ENCODE measurements around the gene INKA2.

Gene INKA2

GRCh38 chr1:111729271-111729921 is 9.8 kb downstream of the INKA2 start:
- no peaks in the 10 kb centered on the region for H4K20me1 ChIP-seq (ENCODE audit: insufficient read depth, low read length, poor library complexity, severe bottlenecking)
- no peaks in the 10 kb centered on the region for H3F3A ChIP-seq (ENCODE audit: low read depth)
- H3K4me2 ChIP-seq (ENCODE audit: low read depth, low read length, poor library complexity, severe bottlenecking): no peak overlapping the region
- no peak overlapping the region for H3K4me3 ChIP-seq (ENCODE audit: low read length, poor library complexity, severe bottlenecking)
- no peaks in the 10 kb centered on the region for H3K36me3 ChIP-seq (ENCODE audit: insufficient read depth, low read length)
- no peaks in the 10 kb centered on the region for H3K9me3 ChIP-seq (ENCODE audit: insufficient read depth, low read depth, low read length)
- no peak overlapping the region for H2AFZ ChIP-seq (ENCODE audit: low read length)
- no peaks in the 10 kb centered on the region for H3K27me3 ChIP-seq (ENCODE audit: insufficient read depth, low read length, poor library complexity, severe bottlenecking)
- TF ChIP-seq CTCF (conservative IDR thresholded peaks at IDR 0.05; ENCODE audit: low read length) (no peak), EZH2phosphoT487 (IDR thresholded peaks at IDR 0.05; ENCODE audit: borderline replicate concordance) (no peak)
- H3K4me1 ChIP-seq (ENCODE audit: insufficient read depth, low read length, poor library complexity, severe bottlenecking): no peaks in the 10 kb centered on the region
- H3K79me2 ChIP-seq (ENCODE audit: insufficient read depth, low read length): no peaks in the 10 kb centered on the region
- no peaks in the 10 kb centered on the region for H3K9me2 ChIP-seq (replicated peaks; ENCODE audit: low read depth, low read length)
- no peak overlapping the region for H3K9ac ChIP-seq (ENCODE audit: low read depth, low read length, poor library complexity, severe bottlenecking)

- H4K20me1 ChIP-seq (ENCODE audit: insufficient read depth, low read length, poor library complexity, severe bottlenecking): no peaks in the 10 kb centered on the region
- no peaks in the 10 kb centered on the region for H3K9me2 ChIP-seq (replicated peaks; ENCODE audit: low read depth, low read length)
- TF ChIP-seq EZH2phosphoT487 (IDR thresholded peaks at IDR 0.05; ENCODE audit: borderline replicate concordance) (no peak), CTCF (conservative IDR thresholded peaks at IDR 0.05; ENCODE audit: low read length) (no peak)
- H3K9ac ChIP-seq (ENCODE audit: low read depth, low read length, poor library complexity, severe bottlenecking): no peak overlapping the region
- H3K4me2 ChIP-seq (ENCODE audit: low read depth, low read length, poor library complexity, severe bottlenecking): no peak overlapping the region
- no peaks in the 10 kb centered on the region for H3F3A ChIP-seq (ENCODE audit: low read depth)
- H3K36me3 ChIP-seq (ENCODE audit: insufficient read depth, low read length): no peaks in the 10 kb centered on the region
- H3K9me3 ChIP-seq (ENCODE audit: insufficient read depth, low read depth, low read length): no peaks in the 10 kb centered on the region
- no peaks in the 10 kb centered on the region for H3K27me3 ChIP-seq (ENCODE audit: insufficient read depth, low read length, poor library complexity, severe bottlenecking)
- no peaks in the 10 kb centered on the region for H3K79me2 ChIP-seq (ENCODE audit: insufficient read depth, low read length)
- no peak overlapping the region for H2AFZ ChIP-seq (ENCODE audit: low read length)
- H3K4me1 ChIP-seq (ENCODE audit: insufficient read depth, low read length, poor library complexity, severe bottlenecking): no peaks in the 10 kb centered on the region
- H3K4me3 ChIP-seq (ENCODE audit: low read length, poor library complexity, severe bottlenecking): no peak overlapping the region
These were observed 12.1 kb downstream of the INKA2 start for GRCh38 chr1:111727056-111727455.

GRCh38 chr1:111725192-111725591 is 14.0 kb downstream of the INKA2 start:
- H3K36me3 ChIP-seq (ENCODE audit: insufficient read depth, low read length): no peaks in the 10 kb centered on the region
- no peaks in the 10 kb centered on the region for H3K9me2 ChIP-seq (replicated peaks; ENCODE audit: low read depth, low read length)
- no peak overlapping the region for H3K4me3 ChIP-seq (ENCODE audit: low read length, poor library complexity, severe bottlenecking)
- no peaks in the 10 kb centered on the region for H3K9me3 ChIP-seq (ENCODE audit: insufficient read depth, low read depth, low read length)
- no peak for TF ChIP-seq EZH2phosphoT487 (IDR thresholded peaks at IDR 0.05; ENCODE audit: borderline replicate concordance)
- no peak for TF ChIP-seq CTCF (conservative IDR thresholded peaks at IDR 0.05; ENCODE audit: low read length)
- no peak overlapping the region for H3K4me2 ChIP-seq (ENCODE audit: low read depth, low read length, poor library complexity, severe bottlenecking)
- H3K4me1 ChIP-seq (ENCODE audit: insufficient read depth, low read length, poor library complexity, severe bottlenecking): no peaks in the 10 kb centered on the region
- no peaks in the 10 kb centered on the region for H3F3A ChIP-seq (ENCODE audit: low read depth)
- no peak overlapping the region for H3K9ac ChIP-seq (ENCODE audit: low read depth, low read length, poor library complexity, severe bottlenecking)
- no peaks in the 10 kb centered on the region for H3K79me2 ChIP-seq (ENCODE audit: insufficient read depth, low read length)
- H2AFZ ChIP-seq (ENCODE audit: low read length): no peak overlapping the region
- H4K20me1 ChIP-seq (ENCODE audit: insufficient read depth, low read length, poor library complexity, severe bottlenecking): no peaks in the 10 kb centered on the region
- no peaks in the 10 kb centered on the region for H3K27me3 ChIP-seq (ENCODE audit: insufficient read depth, low read length, poor library complexity, severe bottlenecking)

Data from Loucy (cell line).